Stimulated activated CD8-positive, alpha-beta memory T cell treated with anti-CD3 and anti-CD28 coated beads, Interleukin-12 subunit alpha, Interleukin-12 subunit beta, amount 100 ng/mL, for 4 hours (primary cell): ENCODE data around the gene PABPN1.

Source experiments
- DNase-seq: peaks from one replicate; pipeline ENCODE4 v3.0.0-alpha.2; 2020; ENCODE audit warnings: low read depth

The PABPN1 gene

GRCh38 chr14:23358042-23358441 lies 36.8 kb downstream of the PABPN1 start:
- no peak for DNase-seq

- no peak for DNase-seq
Observed at GRCh38 chr14:23358553-23359166, 37.4 kb downstream of the PABPN1 start.

GRCh38 chr14:23359167-23359626 lies 37.9 kb downstream of the PABPN1 start:
- no peak for DNase-seq

- no peak for DNase-seq
Observed at GRCh38 chr14:23359722-23360447, 38.6 kb downstream of the PABPN1 start.

GRCh38 chr14:23360496-23360895 lies 39.2 kb downstream of the PABPN1 start:
- no peak for DNase-seq

- DNase-seq = no peak
Observed at GRCh38 chr14:23361320-23361719, 40.1 kb downstream of the PABPN1 start.

- DNase-seq = no peak
Observed at GRCh38 chr14:23361763-23362162, 40.5 kb downstream of the PABPN1 start.

GRCh38 chr14:23362200-23362599 lies 40.9 kb downstream of the PABPN1 start:
- no peak for DNase-seq

GRCh38 chr14:23364164-23365035 lies 43.1 kb downstream of the PABPN1 start:
- DNase-seq = no peak

- no peak for DNase-seq
Observed at GRCh38 chr14:23365036-23365731, 43.9 kb downstream of the PABPN1 start, which contains the start of gene EFS. TSS of gene EFS (minus strand) at chr14:23365172. CDS start at chr14:23365025, 147 bp downstream.

- no peak for DNase-seq
Observed at GRCh38 chr14:23365732-23366425, 44.6 kb downstream of the PABPN1 start.

- DNase-seq = no peak
Observed at GRCh38 chr14:23366426-23366921, 45.2 kb downstream of the PABPN1 start.

GRCh38 chr14:23370221-23370620 lies 49.0 kb downstream of the PABPN1 start:
- DNase-seq = no peak

GRCh38 chr14:23371865-23372264 lies 50.6 kb downstream of the PABPN1 start:
- no peak for DNase-seq

GRCh38 chr14:23372509-23372908 lies 51.3 kb downstream of the PABPN1 start, which contains the start of gene IL25:
TSS of gene IL25 (plus strand) at chr14:23372809.
- DNase-seq = no peak

GRCh38 chr14:23373041-23373440 lies 51.8 kb downstream of the PABPN1 start:
- DNase-seq = no peak
